K562 (cell line): ENCODE measurements around the gene PPFIA3. TPM values are rescaled to one million over a fixed set of nuclear protein-coding genes. Genes with fewer than 3 reads are reported as not detected.

Source experiments
- ATAC-seq: fragments of 200-7000 bp; cut with Tn5 transposase; 3 replicates; pipeline ENCODE4 v1.9.1; 2020; ENCODE audit warnings: moderate library complexity
- Bru-seq: library from RNA; stranded (reverse); fragments of 400-500 nt; gene quantifications from one replicate; lab custom pipeline; 2021; lab: Mats Ljungman, UMichigan
- BruChase-seq, 2 experiments: library from RNA; stranded (reverse); fragments of 400-500 nt; gene quantifications; one replicate each; lab custom pipeline; 2021; lab: Mats Ljungman, UMichigan
- BruUV-seq: library from RNA; stranded (reverse); fragments of 400-500 nt; replicated peaks from 2 replicates; lab custom pipeline; 2021; lab: Mats Ljungman, UMichigan
- CTCF ChIA-PET: fragments of 300-600 bp; formaldehyde crosslinking; extraction: SDS; loops from one replicate; lab custom pipeline; 2021; ENCODE audit warnings: low intra/inter-chr PET ratio; lab: Yijun Ruan, JAX
- POLR2A ChIA-PET: fragments of 300-600, 350-650 bp; sonication (Branson Sonifier 250); formaldehyde crosslinking; extraction: SDS; loops from one replicate; lab custom pipeline; 2021; ENCODE audit warnings: antibody characterized with exemption, inconsistent platforms; lab: Yijun Ruan, JAX
- DNase-seq, 4 experiments: peaks; one replicate each; pipeline versions ENCODE4 v3.0.0 to v3.0.0-alpha.2; 2011 to 2018; ENCODE audit warnings: low spot score in 3 of 4, mixed read lengths in 3 of 4; ENCODE audit errors: extremely low read depth in 1 of 4
- FAIRE-seq: peaks from 2 replicates; lab custom pipeline; 2011; peaks lifted over from hg19 to GRCh38; lab: Jason Lieb, UNC
- H2AFZ ChIP-seq: 2 replicates; pipeline ENCODE4 v1.6.0; 2011; ENCODE audit warnings: low read depth, low read length, control low read depth, inconsistent platforms
- H3K27ac ChIP-seq: fragments of 200-600 bp; 3 replicates; pipeline ENCODE4 v1.8.0; 2011; ENCODE audit warnings: low read depth, mild to moderate bottlenecking, control low read depth, inconsistent platforms, low read length, moderate library complexity, mixed read lengths; ENCODE audit errors: extremely low read depth
- H3K27me3 ChIP-seq, 2 experiments: fragments of 300-600 bp in 1 of 2; 2 replicates in 1 of 2; 3 replicates in 1 of 2; pipeline versions ENCODE4 v1.6.0 to v1.8.0; 2011; ENCODE audit warnings: inconsistent platforms in 2 of 2, low read length in 2 of 2, mild to moderate bottlenecking in 1 of 2, mixed read lengths in 1 of 2, moderate library complexity in 1 of 2; ENCODE audit not compliant: control insufficient read depth in 2 of 2, insufficient read depth in 2 of 2
- H3K36me3 ChIP-seq: fragments of 300-600 bp; 3 replicates; pipeline ENCODE4 v1.8.0; 2011; ENCODE audit warnings: mild to moderate bottlenecking, low read length, inconsistent platforms; ENCODE audit not compliant: control insufficient read depth, insufficient read depth
- H3K4me1 ChIP-seq, 2 experiments: fragments of 200-600 bp in 1 of 2; replicated peaks in 1 of 2; 2 replicates in 1 of 2; 3 replicates in 1 of 2; pipeline versions ENCODE4 v1.5.1 to v1.8.0; 2011; ENCODE audit warnings: inconsistent platforms in 2 of 2, low read length in 2 of 2, mild to moderate bottlenecking in 1 of 2, mixed read lengths in 1 of 2, moderate library complexity in 1 of 2; ENCODE audit not compliant: control insufficient read depth in 2 of 2, insufficient read depth in 2 of 2
- H3K4me2 ChIP-seq: 2 replicates; pipeline ENCODE4 v1.6.1; 2011; ENCODE audit warnings: low read length, control low read depth, inconsistent platforms, mixed read lengths; ENCODE audit not compliant: insufficient read depth
- H3K4me3 ChIP-seq: fragments of 200-600 bp; sonication (generic), shearing (Covaris generic); 2 replicates; pipeline ENCODE4 v1.5.1; 2016; ENCODE audit warnings: control low read depth, inconsistent platforms
- H3K79me2 ChIP-seq: fragments of 200-600 bp; 3 replicates; pipeline ENCODE4 v1.8.0; 2011; ENCODE audit warnings: low read length, inconsistent platforms; ENCODE audit not compliant: control insufficient read depth, insufficient read depth
- H3K9ac ChIP-seq, 2 experiments: 2 replicates each; pipeline versions ENCODE4 v1.6.0 to v1.6.1; 2011; ENCODE audit warnings: low read depth in 2 of 2, low read length in 2 of 2, control low read depth in 1 of 2, inconsistent platforms in 1 of 2, mild to moderate bottlenecking in 1 of 2, mixed read lengths in 1 of 2; ENCODE audit not compliant: insufficient read depth in 1 of 2
- H3K9me1 ChIP-seq: one replicate; pipeline ENCODE4 v1.6.0; 2011; ENCODE audit warnings: inconsistent platforms, mild to moderate bottlenecking, low read length, moderate library complexity; ENCODE audit not compliant: control insufficient read depth, insufficient read depth
- H3K9me3 ChIP-seq: replicated peaks from 2 replicates; pipeline ENCODE4 v1.5.1; 2011; ENCODE audit warnings: low read depth, low read length, inconsistent platforms; ENCODE audit not compliant: control insufficient read depth, insufficient read depth
- H4K20me1 ChIP-seq: replicated peaks from 2 replicates; pipeline ENCODE4 v1.6.1; 2011; ENCODE audit warnings: low read length, inconsistent platforms, mixed read lengths; ENCODE audit not compliant: control insufficient read depth, insufficient read depth
- E2F6 ChIP-seq, 2 experiments: IDR thresholded peaks; 2 replicates each; pipeline ENCODE4 v1.6.1; 2011; ENCODE audit warnings: borderline replicate concordance in 1 of 2, control low read depth in 1 of 2, low read depth in 1 of 2, low read length in 1 of 2, mild to moderate bottlenecking in 1 of 2, mixed read lengths in 1 of 2, moderate library complexity in 1 of 2; ENCODE audit not compliant: insufficient read depth in 1 of 2, insufficient read length in 1 of 2, poor library complexity in 1 of 2, severe bottlenecking in 1 of 2; ENCODE audit errors: extremely low read depth in 1 of 2
- FOSL1 ChIP-seq: fragments of 200-800 bp; sonication (Bioruptor generic); conservative IDR thresholded peaks from 2 replicates; pipeline ENCODE4 v1.6.1; 2016; ENCODE audit warnings: missing genetic modification characterization, missing compliant biosample characterization
- PTTG1 ChIP-seq: fragments of 450-650 bp; IDR thresholded peaks from 2 replicates; pipeline ENCODE4 v1.6.1; 2016; ENCODE audit warnings: low read depth, mild to moderate bottlenecking, missing genetic modification characterization, missing compliant biosample characterization
- SMAD1 ChIP-seq: fragments of 150-350 bp; IDR thresholded peaks from 2 replicates; pipeline ENCODE4 v1.6.1; 2014; ENCODE audit warnings: low read length, low read depth; ENCODE audit not compliant: partially characterized antibody
- TEAD1 ChIP-seq, 2 experiments: fragments of 450-650 bp in 1 of 2; sonication (generic) in 1 of 2; formaldehyde crosslinking; IDR thresholded peaks; 2 replicates each; pipeline versions ENCODE4 v1.4.0 to v1.8.0; 2020 to 2022; ENCODE audit warnings: mild to moderate bottlenecking in 2 of 2, missing genetic modification reagents in 1 of 2
- TFAP4 ChIP-seq: sonication (generic); formaldehyde crosslinking; IDR thresholded peaks from 2 replicates; pipeline ENCODE4 v1.8.0; 2022; ENCODE audit warnings: missing genetic modification reagents, mild to moderate bottlenecking, moderate library complexity, borderline replicate concordance
- ZBTB34 ChIP-seq: fragments of 250-450 bp; sonication (Bioruptor Pico); IDR thresholded peaks from 2 replicates; pipeline ENCODE4 v1.8.0; 2021; ENCODE audit warnings: mild to moderate bottlenecking, moderate library complexity
- ZFX ChIP-seq: sonication (generic); formaldehyde crosslinking; IDR thresholded peaks from 2 replicates; pipeline ENCODE4 v1.8.0; 2022; ENCODE audit warnings: mild to moderate bottlenecking, missing genetic modification reagents, moderate library complexity
- ZNF445 ChIP-seq: fragments of 250-450 bp; sonication (Bioruptor Pico); IDR thresholded peaks from 2 replicates; pipeline ENCODE4 v1.4.0; 2020; ENCODE audit warnings: low read depth, mild to moderate bottlenecking, moderate library complexity
- ZZZ3 ChIP-seq: fragments of 450-650 bp; IDR thresholded peaks from 2 replicates; pipeline ENCODE4 v1.6.1; 2016; ENCODE audit warnings: antibody characterized with exemption, mild to moderate bottlenecking, moderate library complexity
- WGBS: fragments of 100-300 bp; shearing (Covaris generic); methylation state at CpG from one replicate; pipeline ENCODE4 v1.1.6; 2016; ENCODE audit warnings: low coverage, mixed read lengths; ENCODE audit not compliant: insufficient coverage; ENCODE audit errors: missing lambda C conversion rate; 5-methylcytosine and 5-hydroxymethylcytosine counted together
- in situ Hi-C: fragments of 300-500 bp; cut with MboI; formaldehyde crosslinking; loops from 4 replicates; pipeline ENCODE4 v1.15.0; 2018; ENCODE audit warnings: inconsistent platforms, mixed read lengths
- intact Hi-C: fragments of 100-400 bp; cut with micrococcal nuclease; formaldehyde crosslinking; loops from 2 replicates; pipeline ENCODE4 v1.14.2; 2022
- long read RNA-seq, 3 experiments: library from polyadenylated mRNA in 2 of 3; library from RNA in 1 of 3; unstranded in 2 of 3; stranded (forward) in 1 of 3; transcript quantifications; one replicate each; pipeline ENCODE4 v2.0.0, GENCODE V29; 2019 to 2022
- polyA minus RNA-seq, 3 experiments: library from RNA; depleted of rRNA, polyadenylated mRNA; stranded (reverse); fragments of >200 nt; gene quantifications; 2 replicates each; pipeline ENCODE4 v1.2.3, GENCODE V29; 2011
- polyA plus RNA-seq, 8 experiments: library from polyadenylated mRNA; depleted of rRNA in 4 of 8; stranded (reverse) in 5 of 8; unstranded in 3 of 8; fragments of >200 nt; fragmentation: Nextera tagmentation in 2 of 8; fragmentation: Illumina TruSeq in 1 of 8; extraction: Ambion mirVana in 2 of 8; extraction: Trizol in 1 of 8; gene quantifications; 2 replicates each; pipeline versions ENCODE4 v1.2.1 to v1.2.3, GENCODE V29; 2011 to 2014; ENCODE audit warnings: inconsistent platforms in 1 of 8, missing spikeins in 1 of 8
- total RNA-seq, 7 experiments: library from RNA; depleted of rRNA in 6 of 7; stranded (reverse); fragments of >200 nt in 6 of 7; fragmentation: Illumina TruSeq in 2 of 7; extraction: Trizol in 2 of 7; gene quantifications; 2 replicates each; pipeline versions ENCODE4 v1.2.1 to v1.2.3, GENCODE V29; 2011 to 2021; ENCODE audit warnings: low replicate concordance in 1 of 7

The PPFIA3 gene
- 69.7 and 96.7 TPM in 2 replicates for total RNA-seq (2011; cell fraction: chromatin; rRNA removed; ENCODE audit: low replicate concordance)
- total RNA-seq (2011; cell fraction: nucleolus; rRNA removed), result 59.0 and 65.5 TPM in 2 replicates
- total RNA-seq (2011; cell fraction: nucleoplasm; rRNA removed), result 60.3 and 89.2 TPM in 2 replicates
- total RNA-seq (2014; rRNA removed) (48.2 and 55.9 TPM in 2 replicates), total RNA-seq (2014; rRNA removed; fragmentation: Illumina TruSeq; extraction: Trizol) (10.3 and 11.5 TPM in 2 replicates), total RNA-seq (2015; rRNA removed; fragmentation: Illumina TruSeq; extraction: Trizol) (19.1 and 21.0 TPM in 2 replicates), total RNA-seq (2021) (47.5 and 53.0 TPM in 2 replicates), polyA plus RNA-seq (2011; rRNA removed) (11.2 and 16.9 TPM in 2 replicates), polyA plus RNA-seq (2014; fragmentation: Illumina TruSeq; extraction: Trizol) (17.6 and 30.1 TPM in 2 replicates), polyA plus RNA-seq (2014; fragmentation: Nextera tagmentation; extraction: Ambion mirVana) (under 1 TPM; 0.10 to 0.29 TPM), polyA plus RNA-seq (2014; rRNA removed) (44.2 and 46.7 TPM in 2 replicates), polyA minus RNA-seq (2011; rRNA and poly(A)+ RNA removed) (11.1 and 17.2 TPM in 2 replicates), Bru-seq, nascent RNA (percentile 56 among the genes with signal in this experiment), BruChase-seq, experiment 1, labeled RNA remaining after a 2-hour chase (percentile 48 among the genes with signal in this experiment), BruChase-seq, experiment 2, labeled RNA remaining after a 6-hour chase (percentile 54 among the genes with signal in this experiment)
- 17.5 and 30.1 TPM in 2 replicates for polyA plus RNA-seq (2011; cell fraction: cytosol; rRNA removed)
- polyA plus RNA-seq (2011; cell fraction: nucleus; rRNA removed), result 52.6 and 77.1 TPM in 2 replicates
- polyA plus RNA-seq (2012), result 17.8 and 27.4 TPM in 2 replicates
- polyA minus RNA-seq (2011; cell fraction: cytosol; rRNA and poly(A)+ RNA removed), result 9.8 and 20.9 TPM in 2 replicates
- polyA minus RNA-seq (2011; cell fraction: nucleus; rRNA and poly(A)+ RNA removed), result 27.1 and 32.9 TPM in 2 replicates
- long read RNA-seq, experiment 1, partial matches to known transcripts, result 30 of 65 reads
- long read RNA-seq, experiment 1, other reads (novel, unspliced or antisense), result 30 of 65 reads
- long read RNA-seq, experiment 2, partial matches to known transcripts, result 15 of 40 reads
- long read RNA-seq, experiment 2, other reads (novel, unspliced or antisense), result 20 of 40 reads
- long read RNA-seq, experiment 3, transcript PPFIA3-213 (6 exons, 799 nt), result major isoform, 5 of 14 reads
- long read RNA-seq, experiment 3, partial matches to known transcripts, result 4 of 14 reads
- long read RNA-seq, experiment 3, other reads (novel, unspliced or antisense), result 3 of 14 reads

- 2% methylated on average over 24 of the region's 90 CpGs for WGBS
- ATAC-seq (peak; percentile 69), FAIRE-seq (no peak), DNase-seq (peak; percentile 52 to 69 (median 53))
- no peaks in the 10 kb centered on the region for H3K9me1 ChIP-seq
- H4K20me1 ChIP-seq, result no peaks in the 10 kb centered on the region; the same call in 1 of the 2 replicates
- peak within 1 kb of the TSS; percentile 53 for H3K4me3 ChIP-seq
- CTCF ChIA-PET, result no interaction called here
- intact Hi-C loops, result loop anchor here (5.0 kb wide), 1 partner anchor 38 kb away; the partner anchor contains the start of genes HRC and TRPM4
- peak within 1 kb of the TSS; percentile 95 to 98 for H3K9ac ChIP-seq
- peak within 1 kb of the TSS; percentile 98 for H3K27ac ChIP-seq
- no peaks in the 10 kb centered on the region for H3K9me3 ChIP-seq
- POLR2A ChIA-PET, result interaction anchor here (0.6 to 1.4 kb wide), 6 partner anchors 9 to 248 kb away, joined by 3 to 6 read pairs (median 4); partner anchors contain the start of gene PPP1R15A
- H3K4me1 ChIP-seq, result peaks cover 29 to 59% of the 10 kb centered on the region in 2 experiments
- peak within 1 kb of the TSS; percentile 91 for H2AFZ ChIP-seq
- in situ Hi-C loops, result loop anchor here (10.0 kb wide), 1 partner anchor 1215 kb away; no protein-coding TSS in a partner anchor
- BruUV-seq, result no TSS peak
- H3K4me2 ChIP-seq, result peak within 1 kb of the TSS; percentile 86
- H3K27me3 ChIP-seq, result no peaks in the 10 kb centered on the region
- peaks cover 11% of the 10 kb centered on the region for H3K36me3 ChIP-seq
- H3K79me2 ChIP-seq, result peaks cover 20% of the 10 kb centered on the region; the same call in 2 of the 3 replicates
- TF ChIP-seq TEAD1 (CRISPR knock-in tag; IDR thresholded peaks at IDR 0.05) (peak in 1 of 2 experiments; percentile 69; a peak in 1 of 4 replicates), E2F6 (IDR thresholded peaks at IDR 0.05; ENCODE audit: borderline replicate concordance in 1 of 2, extremely low read depth in 1 of 2, insufficient read depth in 1 of 2, insufficient read length in 1 of 2, low read depth in 1 of 2, low read length in 1 of 2, poor library complexity in 1 of 2, severe bottlenecking in 1 of 2) (peak in 1 of 2 experiments; percentile 60), TFAP4 (CRISPR knock-in tag) (peak; percentile 79), FOSL1 (tag) (0 out of 2 replicates have a peak, but pooled peaks have one; percentile 8), ZFX (CRISPR knock-in tag) (peak; percentile 82), ZZZ3 (no peak), ZBTB34 (no peak), ZNF445 (no peak), SMAD1 (no peak), PTTG1 (tag) (no peak)
Measured at GRCh38 chr19:49119411-49120324, at the start of gene PPFIA3. Gene PPFIA3, plus strand, starts transcription at chr19:49119544. Its CDS starts 8,330 bp downstream, at chr19:49127874.
